ENCODE results near the gene SNX10. TPM values are rescaled to one million over a fixed set of nuclear protein-coding genes. Genes with fewer than 3 reads are reported as not detected.

The SNX10 gene
- polyA plus RNA-seq, 1 experiment = not detected

DNA sequence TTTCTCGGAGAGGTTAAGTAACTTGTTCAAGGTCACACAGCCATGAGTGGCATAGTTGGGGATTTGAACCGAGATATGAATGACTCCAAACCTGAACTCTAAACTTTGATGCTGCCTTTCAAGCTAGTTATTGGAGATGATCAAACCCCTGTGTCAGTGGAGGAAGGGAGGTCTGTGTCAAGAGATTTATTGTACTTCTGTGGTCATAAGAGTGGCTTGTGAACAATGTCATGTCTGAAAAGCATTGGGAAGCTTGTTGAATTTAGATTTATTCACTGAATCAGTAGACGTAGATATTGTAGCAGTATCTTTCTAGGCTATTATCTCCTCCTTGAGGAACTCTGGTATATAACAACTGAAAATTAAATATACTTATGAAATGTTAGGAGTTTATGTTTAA lies 27.3 kb downstream of the SNX10 start:
- H3K27me3 ChIP-seq (ENCODE audit: control insufficient read depth, insufficient read depth, low read length) = peaks cover 2% of the 10 kb centered on the region
- no peaks in the 10 kb centered on the region for H3K9me3 ChIP-seq (ENCODE audit: control insufficient read depth, insufficient read depth, low read length)
- no peak overlapping the region for H3K4me3 ChIP-seq (ENCODE audit: low read depth, low read length)
- TF ChIP-seq, protein P1, sequence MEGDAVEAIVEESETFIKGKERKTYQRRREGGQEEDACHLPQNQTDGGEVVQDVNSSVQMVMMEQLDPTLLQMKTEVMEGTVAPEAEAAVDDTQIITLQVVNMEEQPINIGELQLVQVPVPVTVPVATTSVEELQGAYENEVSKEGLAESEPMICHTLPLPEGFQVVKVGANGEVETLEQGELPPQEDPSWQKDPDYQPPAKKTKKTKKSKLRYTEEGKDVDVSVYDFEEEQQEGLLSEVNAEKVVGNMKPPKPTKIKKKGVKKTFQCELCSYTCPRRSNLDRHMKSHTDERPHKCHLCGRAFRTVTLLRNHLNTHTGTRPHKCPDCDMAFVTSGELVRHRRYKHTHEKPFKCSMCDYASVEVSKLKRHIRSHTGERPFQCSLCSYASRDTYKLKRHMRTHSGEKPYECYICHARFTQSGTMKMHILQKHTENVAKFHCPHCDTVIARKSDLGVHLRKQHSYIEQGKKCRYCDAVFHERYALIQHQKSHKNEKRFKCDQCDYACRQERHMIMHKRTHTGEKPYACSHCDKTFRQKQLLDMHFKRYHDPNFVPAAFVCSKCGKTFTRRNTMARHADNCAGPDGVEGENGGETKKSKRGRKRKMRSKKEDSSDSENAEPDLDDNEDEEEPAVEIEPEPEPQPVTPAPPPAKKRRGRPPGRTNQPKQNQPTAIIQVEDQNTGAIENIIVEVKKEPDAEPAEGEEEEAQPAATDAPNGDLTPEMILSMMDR (IDR thresholded peaks at IDR 0.05; ENCODE audit: low read depth, low read length) = no peak
- DNase-seq (ENCODE audit: low read depth, low spot score) = no peak
- ChIA-PET POLR2A (no interaction called here), CTCF (interaction anchor here (2.0 kb wide), 1 partner anchor 228 kb away, joined by 8 read pairs; no protein-coding TSS in a partner anchor)
- H3K27ac ChIP-seq (ENCODE audit: low read depth, low read length) = no peak overlapping the region

DNA sequence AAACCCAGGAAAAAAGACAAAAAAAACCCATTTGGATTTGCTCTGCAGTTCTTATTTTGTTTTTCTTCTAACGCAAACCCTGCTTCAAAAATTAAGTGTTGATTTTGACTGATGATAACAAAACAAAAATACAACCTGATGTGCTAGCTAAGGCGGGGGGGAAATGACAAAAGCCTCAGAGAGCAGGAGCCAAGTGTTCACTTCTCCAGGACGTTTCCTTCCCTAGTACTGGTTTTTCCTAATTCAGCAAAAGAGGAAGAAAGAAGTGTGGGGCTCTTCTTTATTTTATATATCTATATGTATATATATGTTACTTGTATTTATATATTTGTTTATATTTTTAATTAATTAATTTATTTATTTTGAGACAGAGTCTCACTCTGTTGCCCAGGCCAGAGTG lies 28.0 kb downstream of the SNX10 start:
- ChIA-PET CTCF (interaction anchor here (2.0 kb wide), 1 partner anchor 229 kb away, joined by 8 read pairs; no protein-coding TSS in a partner anchor), POLR2A (no interaction called here)
- no peak overlapping the region for H3K27ac ChIP-seq (ENCODE audit: low read depth, low read length)
- TF ChIP-seq, protein P1 (IDR thresholded peaks at IDR 0.05; ENCODE audit: low read depth, low read length) = no peak
- no peak overlapping the region for H3K4me3 ChIP-seq (ENCODE audit: low read depth, low read length)
- no peak for DNase-seq (ENCODE audit: low read depth, low spot score)
- peaks cover 2% of the 10 kb centered on the region for H3K27me3 ChIP-seq (ENCODE audit: control insufficient read depth, insufficient read depth, low read length)
- no peaks in the 10 kb centered on the region for H3K9me3 ChIP-seq (ENCODE audit: control insufficient read depth, insufficient read depth, low read length)

DNA sequence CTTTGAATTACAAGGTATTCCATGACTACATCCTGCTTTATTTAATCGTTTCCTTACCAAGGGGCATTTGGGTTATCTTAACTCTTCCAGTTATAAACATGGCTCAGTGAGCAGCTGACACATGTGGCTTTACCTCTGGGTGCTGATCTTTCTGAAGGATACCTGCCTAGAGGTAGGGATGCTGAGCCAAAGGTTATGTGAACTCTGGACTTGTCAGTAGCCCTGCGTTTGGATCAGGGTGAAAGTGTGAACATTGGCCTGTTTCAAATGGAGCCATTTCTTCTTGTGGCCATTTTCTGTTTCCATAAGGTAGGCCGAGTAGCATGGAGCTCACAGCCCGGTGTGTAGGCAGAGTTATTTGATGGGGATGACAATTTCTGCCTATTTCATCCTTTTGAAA lies 29.2 kb downstream of the SNX10 start:
- H3K9me3 ChIP-seq (ENCODE audit: control insufficient read depth, insufficient read depth, low read length) = no peaks in the 10 kb centered on the region
- no peak overlapping the region for H3K27ac ChIP-seq (ENCODE audit: low read depth, low read length)
- ChIA-PET POLR2A (no interaction called here), CTCF (interaction anchor here (0.6 to 1.0 kb wide), 2 partner anchors 45 to 314 kb away, joined by 3 read pairs; no protein-coding TSS in a partner anchor)
- H3K4me3 ChIP-seq (ENCODE audit: low read depth, low read length) = no peak overlapping the region
- DNase-seq (ENCODE audit: low read depth, low spot score) = no peak
- TF ChIP-seq, protein P1 (IDR thresholded peaks at IDR 0.05; ENCODE audit: low read depth, low read length) = no peak
- H3K27me3 ChIP-seq (ENCODE audit: control insufficient read depth, insufficient read depth, low read length) = peaks cover 2% of the 10 kb centered on the region

DNA sequence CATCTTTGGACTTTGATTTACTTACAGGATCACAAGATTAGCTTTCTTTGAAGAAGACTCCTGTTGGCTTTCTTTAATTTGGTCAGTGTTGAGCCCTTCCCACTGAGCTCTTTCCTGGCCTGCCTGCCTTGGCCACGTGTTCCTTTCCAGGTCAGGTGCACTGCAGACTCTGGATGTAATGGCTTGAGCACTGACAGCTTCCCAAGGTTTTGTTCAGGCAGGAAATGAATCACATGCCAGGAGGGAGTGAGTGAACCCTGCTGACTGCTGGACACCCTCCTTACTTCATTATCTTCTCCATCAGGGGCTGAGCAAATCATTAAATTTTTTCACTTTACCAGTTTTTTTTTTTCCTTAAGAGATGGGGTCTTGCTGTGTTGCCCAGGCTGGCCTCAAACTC lies 29.8 kb downstream of the SNX10 start:
- H3K27ac ChIP-seq (ENCODE audit: low read depth, low read length) = no peak overlapping the region
- DNase-seq (ENCODE audit: low read depth, low spot score) = no peak
- no peaks in the 10 kb centered on the region for H3K9me3 ChIP-seq (ENCODE audit: control insufficient read depth, insufficient read depth, low read length)
- ChIA-PET POLR2A (no interaction called here), CTCF (interaction anchor here (0.6 to 1.0 kb wide), 2 partner anchors 44 to 314 kb away, joined by 3 read pairs; no protein-coding TSS in a partner anchor)
- H3K27me3 ChIP-seq (ENCODE audit: control insufficient read depth, insufficient read depth, low read length) = peaks cover 2% of the 10 kb centered on the region
- H3K4me3 ChIP-seq (ENCODE audit: low read depth, low read length) = no peak overlapping the region
- TF ChIP-seq, protein P1 (IDR thresholded peaks at IDR 0.05; ENCODE audit: low read depth, low read length) = no peak

DNA sequence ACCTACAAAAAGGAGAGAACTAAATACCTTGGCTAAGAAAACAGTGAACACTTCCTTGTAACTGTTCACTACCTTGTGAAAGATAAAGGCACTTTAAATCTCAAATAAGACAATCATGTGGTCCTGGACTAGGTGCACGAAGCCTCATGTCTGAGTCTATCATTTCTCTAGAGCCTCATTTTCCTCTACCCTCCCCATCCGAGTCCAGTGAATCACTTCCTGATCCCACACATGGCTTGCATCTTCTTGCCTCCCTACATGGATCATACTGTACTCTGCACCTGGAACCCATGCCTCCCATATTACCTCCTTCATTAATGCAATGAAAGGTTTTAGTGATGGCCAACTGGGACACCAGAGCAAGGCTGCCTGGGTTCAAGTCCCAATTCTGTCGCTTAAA lies 34.5 kb downstream of the SNX10 start:
- CTCF ChIA-PET = no interaction called here
- H3K27ac ChIP-seq (ENCODE audit: low read depth, low read length) = no peak overlapping the region
- no peaks in the 10 kb centered on the region for H3K9me3 ChIP-seq (ENCODE audit: control insufficient read depth, insufficient read depth, low read length)
- TF ChIP-seq, protein P1 (IDR thresholded peaks at IDR 0.05; ENCODE audit: low read depth, low read length) = no peak
- peaks cover 2% of the 10 kb centered on the region for H3K27me3 ChIP-seq (ENCODE audit: control insufficient read depth, insufficient read depth, low read length)
- DNase-seq (ENCODE audit: low read depth, low spot score) = no peak
- no peak overlapping the region for H3K4me3 ChIP-seq (ENCODE audit: low read depth, low read length)
- POLR2A ChIA-PET = no interaction called here
